PFSK-1 (cell line): ENCODE results near the gene REXO4.

ENCODE experiments used
- REST ChIP-seq, 2 experiments: IDR thresholded peaks; 2 replicates each; pipeline versions ENCODE4 v1.6.1 to v1.8.0; 2011 to 2012; ENCODE audit warnings: low read depth in 2 of 2, low read length in 2 of 2, control low read depth in 1 of 2, inconsistent platforms in 1 of 2, mild to moderate bottlenecking in 1 of 2, moderate library complexity in 1 of 2; ENCODE audit not compliant: insufficient read depth in 1 of 2
- TAF1 ChIP-seq: IDR thresholded peaks from 2 replicates; pipeline ENCODE4 v1.6.1; 2012; ENCODE audit warnings: low read length, control low read depth, borderline replicate concordance; ENCODE audit not compliant: insufficient read depth

GRCh38 chr9:133375116-133375723, 42.6 kb downstream of the REXO4 start:
- TF ChIP-seq REST (IDR thresholded peaks at IDR 0.05; ENCODE audit: insufficient read depth in 1 of 2, low read depth in 2 of 2, low read length in 2 of 2) (no peak), TAF1 (no peak)
